GM18499 (cell line): ENCODE measurements around the gene UGT1A8.
"Not testable (repeated sequence)": the region's sequence is repeated elsewhere in the genome, so short reads cannot be mapped to it uniquely, and the experiment has no call there.

Experiments
- ATAC-seq: cut with Tn5 transposase; IDR thresholded peaks from one replicate; pipeline ENCODE4 v1.9.1; 2021; ENCODE audit warnings: moderate number of reproducible peaks; ENCODE audit not compliant: insufficient read depth, unreplicated experiment

Gene UGT1A8

DNA sequence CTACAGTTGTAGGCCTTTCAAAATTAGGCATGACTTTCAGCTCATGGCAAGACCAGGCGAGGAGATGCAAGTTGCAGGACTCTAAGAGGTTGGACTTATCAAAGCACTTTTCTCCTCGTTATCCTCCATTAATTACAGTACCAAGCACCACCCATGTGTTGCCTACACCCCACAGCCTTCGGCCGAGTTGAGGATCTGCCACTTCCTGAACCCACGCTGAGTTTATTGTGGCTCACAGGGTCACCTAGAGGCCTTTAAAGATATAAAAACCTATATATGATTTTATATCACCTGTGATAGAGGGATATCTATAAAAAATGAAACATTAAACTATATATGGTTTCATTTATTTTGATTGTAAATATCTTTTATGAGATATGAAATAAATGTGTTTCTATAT lies 21.4 kb downstream of the UGT1A8 start:
- ATAC-seq: no peak

GRCh38 chr2:233639860-233640259 lies 22.4 kb downstream of the UGT1A8 start:
- ATAC-seq: no peak

GRCh38 chr2:233643128-233643527 lies 25.7 kb downstream of the UGT1A8 start:
- ATAC-seq: no peak

DNA sequence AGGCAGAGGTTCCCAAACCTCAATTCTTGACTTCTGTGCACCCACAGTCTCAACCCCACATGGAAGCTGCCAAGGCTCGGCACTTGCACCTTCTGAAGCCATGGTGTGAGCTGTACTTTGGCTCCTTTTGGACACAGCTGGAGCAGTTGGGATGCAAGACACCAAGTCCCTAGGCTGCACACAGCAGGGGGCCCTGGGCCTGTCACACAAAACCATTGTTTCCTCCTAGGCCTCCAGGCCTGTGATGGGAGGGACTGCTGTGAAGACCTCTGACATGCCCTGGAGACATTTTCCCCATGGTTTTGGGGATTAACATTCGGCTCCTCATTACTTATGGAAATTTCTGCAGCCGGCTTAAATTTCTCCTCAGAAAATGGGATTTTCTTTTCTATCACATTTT lies 28.6 kb downstream of the UGT1A8 start:
- not testable (repeated sequence) for ATAC-seq

- no peak for ATAC-seq
Measured at GRCh38 chr2:233650981-233651380, 33.5 kb downstream of the UGT1A8 start.

- no peak for ATAC-seq
Measured at GRCh38 chr2:233651430-233651829, 34.0 kb downstream of the UGT1A8 start.

DNA sequence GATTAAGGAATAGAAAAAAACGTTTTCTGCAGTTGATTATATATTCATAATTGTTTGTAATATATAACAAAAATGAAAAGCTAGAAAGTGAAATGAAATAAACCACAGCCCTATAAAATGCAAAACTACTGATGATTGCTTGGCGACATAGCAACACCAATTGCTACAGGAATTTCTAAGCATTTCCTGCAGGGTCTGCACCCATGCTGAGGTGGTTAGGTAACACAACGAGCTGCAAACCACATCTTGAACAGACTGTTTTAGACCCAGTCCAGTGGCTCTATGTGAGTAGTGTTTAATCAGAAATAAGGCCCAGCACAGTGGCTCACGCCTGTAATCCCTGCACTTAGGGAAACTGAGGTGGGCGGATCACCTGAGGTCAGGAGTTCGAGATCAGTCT lies 37.1 kb downstream of the UGT1A8 start:
- ATAC-seq: no peak

DNA sequence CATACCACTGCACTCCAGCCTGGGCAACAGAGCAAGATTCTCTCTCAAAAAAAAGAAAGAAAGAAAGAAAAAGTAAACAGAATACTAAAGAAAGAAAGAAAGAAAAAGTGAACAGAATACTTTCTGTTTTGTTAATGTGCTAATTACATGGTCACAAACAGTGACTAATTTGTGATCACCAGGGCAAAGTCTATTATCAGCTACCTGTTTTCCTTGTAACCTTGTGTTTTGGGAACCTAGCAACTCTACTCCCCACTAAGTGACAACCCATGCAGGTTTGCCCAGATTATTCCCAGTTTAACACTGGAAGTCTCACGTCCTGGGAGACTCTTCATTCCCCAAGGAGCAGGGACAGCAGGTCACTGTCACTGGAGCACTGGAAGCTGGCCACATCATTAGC lies 37.6 kb downstream of the UGT1A8 start:
- ATAC-seq: no peak

GRCh38 chr2:233655943-233656342 lies 38.5 kb downstream of the UGT1A8 start:
- not testable (repeated sequence) for ATAC-seq

GRCh38 chr2:233656443-233656842 lies 39.0 kb downstream of the UGT1A8 start:
- no peak for ATAC-seq

GRCh38 chr2:233658610-233659009 lies 41.2 kb downstream of the UGT1A8 start:
- no peak for ATAC-seq

- no peak for ATAC-seq
Measured at GRCh38 chr2:233663911-233664310, 46.5 kb downstream of the UGT1A8 start.

- ATAC-seq: no peak
Measured at GRCh38 chr2:233668605-233669260, 51.3 kb downstream of the UGT1A8 start.

GRCh38 chr2:233671290-233672161 lies 54.1 kb downstream of the UGT1A8 start, which contains the start of gene UGT1A9:
UGT1A9 (plus strand) TSS chr2:233671898; CDS start chr2:233671935, 37 bp downstream.
- no peak for ATAC-seq

DNA sequence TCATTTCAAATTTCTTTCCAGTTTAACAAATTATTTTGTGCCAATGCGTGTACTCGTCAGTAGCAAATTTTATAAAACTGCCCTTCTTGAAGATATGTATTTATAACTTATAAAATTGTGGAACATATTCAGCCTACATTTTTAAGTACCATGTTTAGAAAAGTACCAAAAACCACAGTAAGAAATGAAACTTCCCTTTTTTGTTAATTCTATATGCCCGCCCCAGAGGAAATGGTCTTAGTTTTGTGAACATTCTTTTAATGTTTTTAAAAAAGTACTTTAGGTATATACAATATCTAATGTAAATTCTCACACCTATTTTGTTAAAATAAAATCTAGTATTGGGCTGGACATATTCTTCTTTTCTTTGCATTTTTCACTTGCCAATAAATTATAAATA lies 55.5 kb downstream of the UGT1A8 start:
- ATAC-seq: no peak

GRCh38 chr2:233673896-233674295 lies 56.5 kb downstream of the UGT1A8 start:
- no peak for ATAC-seq

GRCh38 chr2:233674314-233674713 lies 56.9 kb downstream of the UGT1A8 start:
- ATAC-seq: no peak

- no peak for ATAC-seq
Measured at GRCh38 chr2:233674995-233675394, 57.6 kb downstream of the UGT1A8 start.

DNA sequence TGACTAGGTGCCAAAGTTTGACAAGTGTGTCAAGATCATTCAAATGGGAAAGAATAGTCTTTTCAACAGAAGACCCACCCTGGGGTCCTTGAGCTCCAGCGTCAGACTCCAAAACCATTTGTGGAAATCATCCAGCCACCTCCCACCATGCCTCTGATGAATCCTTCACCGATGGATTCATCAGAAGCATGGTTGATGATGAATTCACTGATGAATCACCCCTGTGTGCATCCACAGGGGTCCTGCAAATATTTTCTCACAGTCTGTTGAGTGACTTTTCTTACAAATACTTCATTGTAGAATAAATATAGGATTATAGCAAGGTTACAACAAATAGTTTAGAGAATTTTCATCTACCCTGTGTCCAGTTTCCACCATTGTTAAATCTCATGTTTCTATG lies 58.6 kb downstream of the UGT1A8 start:
- ATAC-seq: no peak

DNA sequence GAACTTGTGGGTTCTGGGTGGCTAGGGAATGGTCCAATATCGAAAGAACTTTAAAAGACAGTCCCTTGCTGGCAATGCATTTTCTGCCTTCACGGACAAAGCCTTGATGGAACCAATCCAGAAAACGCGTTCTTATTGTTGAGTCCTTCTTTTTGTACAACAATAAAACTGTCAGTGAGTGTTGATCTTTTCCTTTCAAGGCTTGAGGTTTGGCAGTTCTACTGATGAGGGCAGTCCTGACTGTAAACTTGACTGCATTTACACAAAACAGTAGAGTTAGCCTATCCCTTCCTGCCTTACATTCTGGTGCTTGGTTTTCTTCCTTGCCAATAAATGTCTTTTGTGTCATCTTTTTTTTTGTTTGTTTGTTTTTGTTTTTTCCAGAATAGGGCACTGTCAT lies 61.8 kb downstream of the UGT1A8 start:
- ATAC-seq: no peak

- ATAC-seq: no peak
Measured at GRCh38 chr2:233680361-233681045, 63.1 kb downstream of the UGT1A8 start.
